ENCODE data around the gene PRICKLE2.

DNA sequence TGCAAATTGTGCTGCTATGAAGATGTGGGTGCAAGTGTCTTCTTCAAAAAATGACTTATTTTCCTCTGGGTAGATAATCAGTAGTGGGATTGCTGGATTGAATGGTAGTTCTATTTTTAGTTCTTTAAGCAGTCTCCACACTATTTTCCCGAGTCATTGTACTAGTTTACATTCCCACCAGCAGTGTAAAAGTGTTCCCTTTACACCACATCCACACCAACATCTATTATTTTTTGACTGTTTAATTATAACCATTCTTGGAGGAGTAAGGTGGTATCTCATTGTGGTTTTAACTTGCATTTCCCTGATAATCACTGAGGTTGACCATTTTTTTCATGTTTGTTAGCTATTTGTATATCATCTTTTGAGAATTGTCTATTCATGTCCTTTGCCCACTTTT is 182.3 kb downstream of the PRICKLE2 start:
- TF ChIP-seq, protein P1, sequence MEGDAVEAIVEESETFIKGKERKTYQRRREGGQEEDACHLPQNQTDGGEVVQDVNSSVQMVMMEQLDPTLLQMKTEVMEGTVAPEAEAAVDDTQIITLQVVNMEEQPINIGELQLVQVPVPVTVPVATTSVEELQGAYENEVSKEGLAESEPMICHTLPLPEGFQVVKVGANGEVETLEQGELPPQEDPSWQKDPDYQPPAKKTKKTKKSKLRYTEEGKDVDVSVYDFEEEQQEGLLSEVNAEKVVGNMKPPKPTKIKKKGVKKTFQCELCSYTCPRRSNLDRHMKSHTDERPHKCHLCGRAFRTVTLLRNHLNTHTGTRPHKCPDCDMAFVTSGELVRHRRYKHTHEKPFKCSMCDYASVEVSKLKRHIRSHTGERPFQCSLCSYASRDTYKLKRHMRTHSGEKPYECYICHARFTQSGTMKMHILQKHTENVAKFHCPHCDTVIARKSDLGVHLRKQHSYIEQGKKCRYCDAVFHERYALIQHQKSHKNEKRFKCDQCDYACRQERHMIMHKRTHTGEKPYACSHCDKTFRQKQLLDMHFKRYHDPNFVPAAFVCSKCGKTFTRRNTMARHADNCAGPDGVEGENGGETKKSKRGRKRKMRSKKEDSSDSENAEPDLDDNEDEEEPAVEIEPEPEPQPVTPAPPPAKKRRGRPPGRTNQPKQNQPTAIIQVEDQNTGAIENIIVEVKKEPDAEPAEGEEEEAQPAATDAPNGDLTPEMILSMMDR (IDR thresholded peaks at IDR 0.05; ENCODE audit: low read depth, low read length, missing input control), result no peak
- TF ChIP-seq YY1 (IDR thresholded peaks at IDR 0.05), result no peak
- no peak for TF ChIP-seq TAF1 (conservative IDR thresholded peaks at IDR 0.05)
- TF ChIP-seq RXRA (IDR thresholded peaks at IDR 0.05), result no peak
- TF ChIP-seq RAD21 (IDR thresholded peaks at IDR 0.05), result no peak
- TF ChIP-seq, protein P2, sequence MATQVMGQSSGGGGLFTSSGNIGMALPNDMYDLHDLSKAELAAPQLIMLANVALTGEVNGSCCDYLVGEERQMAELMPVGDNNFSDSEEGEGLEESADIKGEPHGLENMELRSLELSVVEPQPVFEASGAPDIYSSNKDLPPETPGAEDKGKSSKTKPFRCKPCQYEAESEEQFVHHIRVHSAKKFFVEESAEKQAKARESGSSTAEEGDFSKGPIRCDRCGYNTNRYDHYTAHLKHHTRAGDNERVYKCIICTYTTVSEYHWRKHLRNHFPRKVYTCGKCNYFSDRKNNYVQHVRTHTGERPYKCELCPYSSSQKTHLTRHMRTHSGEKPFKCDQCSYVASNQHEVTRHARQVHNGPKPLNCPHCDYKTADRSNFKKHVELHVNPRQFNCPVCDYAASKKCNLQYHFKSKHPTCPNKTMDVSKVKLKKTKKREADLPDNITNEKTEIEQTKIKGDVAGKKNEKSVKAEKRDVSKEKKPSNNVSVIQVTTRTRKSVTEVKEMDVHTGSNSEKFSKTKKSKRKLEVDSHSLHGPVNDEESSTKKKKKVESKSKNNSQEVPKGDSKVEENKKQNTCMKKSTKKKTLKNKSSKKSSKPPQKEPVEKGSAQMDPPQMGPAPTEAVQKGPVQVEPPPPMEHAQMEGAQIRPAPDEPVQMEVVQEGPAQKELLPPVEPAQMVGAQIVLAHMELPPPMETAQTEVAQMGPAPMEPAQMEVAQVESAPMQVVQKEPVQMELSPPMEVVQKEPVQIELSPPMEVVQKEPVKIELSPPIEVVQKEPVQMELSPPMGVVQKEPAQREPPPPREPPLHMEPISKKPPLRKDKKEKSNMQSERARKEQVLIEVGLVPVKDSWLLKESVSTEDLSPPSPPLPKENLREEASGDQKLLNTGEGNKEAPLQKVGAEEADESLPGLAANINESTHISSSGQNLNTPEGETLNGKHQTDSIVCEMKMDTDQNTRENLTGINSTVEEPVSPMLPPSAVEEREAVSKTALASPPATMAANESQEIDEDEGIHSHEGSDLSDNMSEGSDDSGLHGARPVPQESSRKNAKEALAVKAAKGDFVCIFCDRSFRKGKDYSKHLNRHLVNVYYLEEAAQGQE (IDR thresholded peaks at IDR 0.05), result no peak
- TF ChIP-seq, protein P3, sequence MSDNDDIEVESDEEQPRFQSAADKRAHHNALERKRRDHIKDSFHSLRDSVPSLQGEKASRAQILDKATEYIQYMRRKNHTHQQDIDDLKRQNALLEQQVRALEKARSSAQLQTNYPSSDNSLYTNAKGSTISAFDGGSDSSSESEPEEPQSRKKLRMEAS (IDR thresholded peaks at IDR 0.05), result no peak
- no peak for TF ChIP-seq EGR1 (IDR thresholded peaks at IDR 0.05; ENCODE audit: low read depth in 2 of 2)
- TF ChIP-seq NR2F2 (IDR thresholded peaks at IDR 0.05), result no peak
- no peak for TF ChIP-seq SP1 (IDR thresholded peaks at IDR 0.05)
- TF ChIP-seq, protein P4, sequence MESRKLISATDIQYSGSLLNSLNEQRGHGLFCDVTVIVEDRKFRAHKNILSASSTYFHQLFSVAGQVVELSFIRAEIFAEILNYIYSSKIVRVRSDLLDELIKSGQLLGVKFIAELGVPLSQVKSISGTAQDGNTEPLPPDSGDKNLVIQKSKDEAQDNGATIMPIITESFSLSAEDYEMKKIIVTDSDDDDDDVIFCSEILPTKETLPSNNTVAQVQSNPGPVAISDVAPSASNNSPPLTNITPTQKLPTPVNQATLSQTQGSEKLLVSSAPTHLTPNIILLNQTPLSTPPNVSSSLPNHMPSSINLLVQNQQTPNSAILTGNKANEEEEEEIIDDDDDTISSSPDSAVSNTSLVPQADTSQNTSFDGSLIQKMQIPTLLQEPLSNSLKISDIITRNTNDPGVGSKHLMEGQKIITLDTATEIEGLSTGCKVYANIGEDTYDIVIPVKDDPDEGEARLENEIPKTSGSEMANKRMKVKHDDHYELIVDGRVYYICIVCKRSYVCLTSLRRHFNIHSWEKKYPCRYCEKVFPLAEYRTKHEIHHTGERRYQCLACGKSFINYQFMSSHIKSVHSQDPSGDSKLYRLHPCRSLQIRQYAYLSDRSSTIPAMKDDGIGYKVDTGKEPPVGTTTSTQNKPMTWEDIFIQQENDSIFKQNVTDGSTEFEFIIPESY (IDR thresholded peaks at IDR 0.05), result no peak
- TF ChIP-seq GABPA (IDR thresholded peaks at IDR 0.05 in 1 of 2, conservative IDR thresholded peaks at IDR 0.05 in 1 of 2), result no peak

All from liver (tissue), 3 donors.